Mucosa of gallbladder (tissue), 1 donor: Measurements from ENCODE around the gene GPD1L. TPM values are rescaled to one million over a fixed set of nuclear protein-coding genes. Genes with fewer than 3 reads are reported as not detected.

ENCODE experiments used
- total RNA-seq: library from RNA; stranded (reverse); gene quantifications from one replicate; pipeline ENCODE4 v1.2.1, GENCODE V29; 2021
- donor health status: DM: no; HTN: no; CAD: no.

Gene GPD1L
- total RNA-seq, 1 donor from 2014 or later: 31.1 TPM

Other genes starting within 250 kb of the GPD1L start
- gene OSBPL10, start 125.4 kb upstream of the GPD1L start, total RNA-seq: 70.6 TPM
- gene ZNF860, start 124.9 kb upstream of the GPD1L start, total RNA-seq: 1.8 TPM
- gene CMTM8, start 132.1 kb downstream of the GPD1L start, total RNA-seq: 6.0 TPM